NK-92 (cell line): ENCODE results near the gene POPDC3.
"Not testable (repeated sequence)": the region's sequence is repeated elsewhere in the genome, so short reads cannot be mapped to it uniquely, and the experiment has no call there.

Experiments
- DNase-seq: peaks from one replicate; lab custom pipeline; 2025; ENCODE audit not compliant: unreplicated experiment; lab: John Stamatoyannopoulos, UW

POPDC3 gene

GRCh38 chr6:105179244-105180065, at the start of gene POPDC3:
Gene POPDC3 (minus strand): TSS chr6:105180014. CDS start chr6:105161909, 18,105 bp downstream.
- DNase-seq, result no peak

GRCh38 chr6:105227295-105227767, 47.5 kb upstream of the POPDC3 start:
- DNase-seq, result no peak

GRCh38 chr6:105226598-105227294, 46.9 kb upstream of the POPDC3 start:
- no peak for DNase-seq

GRCh38 chr6:105223242-105223641, 43.4 kb upstream of the POPDC3 start:
- no peak for DNase-seq

GRCh38 chr6:105221219-105221618, 41.4 kb upstream of the POPDC3 start:
- DNase-seq, result not testable (repeated sequence)

- no peak for DNase-seq
These were observed 40.4 kb upstream of the POPDC3 start for GRCh38 chr6:105220186-105220585.

GRCh38 chr6:105219218-105219617, 39.4 kb upstream of the POPDC3 start:
- not testable (repeated sequence) for DNase-seq

- DNase-seq, result no peak
These were observed 35.7 kb upstream of the POPDC3 start for GRCh38 chr6:105215506-105215905.

- DNase-seq, result no peak
These were observed 34.9 kb upstream of the POPDC3 start for GRCh38 chr6:105214668-105215067.

GRCh38 chr6:105213272-105213671, 33.5 kb upstream of the POPDC3 start:
- DNase-seq, result no peak

GRCh38 chr6:105212587-105212986, 32.8 kb upstream of the POPDC3 start:
- no peak for DNase-seq

GRCh38 chr6:105211831-105212230, 32.0 kb upstream of the POPDC3 start:
- no peak for DNase-seq

GRCh38 chr6:105210932-105211531, 31.2 kb upstream of the POPDC3 start:
- DNase-seq, result no peak

GRCh38 chr6:105209950-105210706, 30.3 kb upstream of the POPDC3 start:
- no peak for DNase-seq

GRCh38 chr6:105207524-105208269, 27.9 kb upstream of the POPDC3 start:
- no peak for DNase-seq

GRCh38 chr6:105204768-105205167, 25.0 kb upstream of the POPDC3 start:
- DNase-seq, result no peak

GRCh38 chr6:105204331-105204730, 24.5 kb upstream of the POPDC3 start:
- no peak for DNase-seq

GRCh38 chr6:105202486-105202885, 22.7 kb upstream of the POPDC3 start:
- no peak for DNase-seq

- DNase-seq, result no peak
These were observed 20.4 kb upstream of the POPDC3 start for GRCh38 chr6:105200133-105200730.

- DNase-seq, result no peak
These were observed 19.9 kb upstream of the POPDC3 start for GRCh38 chr6:105199711-105200110.
